ENCODE results near the gene PTPRA. TPM values are rescaled to one million over a fixed set of nuclear protein-coding genes. Genes with fewer than 3 reads are reported as not detected.

Gene PTPRA
- total RNA-seq, 1 donor, result 44.2 TPM

DNA sequence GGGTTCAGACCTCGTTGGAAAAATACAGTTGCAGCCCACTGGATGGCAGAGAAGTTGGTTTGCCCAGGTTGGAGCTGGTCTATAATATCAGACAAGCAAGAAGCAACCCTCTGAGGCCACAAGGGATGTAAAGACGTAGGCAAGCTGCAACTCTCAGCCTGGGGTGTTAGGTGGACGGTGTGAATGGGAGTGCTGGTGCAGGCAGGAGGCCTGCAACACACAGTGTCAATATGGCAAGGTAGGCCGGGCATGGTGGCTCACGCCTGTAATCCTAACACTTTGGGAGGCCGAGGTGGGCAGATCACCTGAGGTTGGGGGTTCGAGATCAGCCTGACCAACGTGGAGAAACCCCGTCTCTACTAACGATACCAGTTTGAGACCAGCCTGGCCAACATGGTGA, 22.2 kb upstream of the PTPRA start:
- Histone ChIP-seq H3K36me3 (ENCODE audit: insufficient read depth, low read length) (no peaks in the 10 kb centered on the region), H3K27me3 (ENCODE audit: insufficient read depth, low read length) (no peaks in the 10 kb centered on the region), H2AFZ (ENCODE audit: low read length) (no peak overlapping the region)

DNA sequence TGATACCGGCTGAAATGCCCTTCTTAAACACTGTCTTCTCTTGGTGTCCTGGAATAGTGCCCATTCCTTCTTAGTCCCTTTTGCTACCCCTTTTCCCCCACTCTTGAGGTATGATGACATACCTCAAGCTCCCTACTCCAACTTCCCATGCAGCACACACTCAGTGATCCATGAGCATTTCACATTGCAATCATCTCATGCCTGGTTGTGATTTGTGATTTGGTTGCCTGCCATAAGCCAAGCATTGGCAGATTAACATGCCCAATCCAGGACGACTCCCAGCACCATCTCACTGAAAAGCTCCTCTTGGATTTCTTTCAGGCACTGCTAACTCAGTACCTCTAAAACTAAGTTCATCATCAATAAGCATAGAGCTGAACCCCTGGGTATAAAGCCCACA, 14.7 kb upstream of the PTPRA start:
- Histone ChIP-seq H3K9me3 (ENCODE audit: low read depth, low read length) (no peaks in the 10 kb centered on the region), H3K79me2 (ENCODE audit: insufficient read depth, low read length) (peaks cover 2% of the 10 kb centered on the region), H3K4me1 (ENCODE audit: insufficient read depth, low read length) (peaks cover 12% of the 10 kb centered on the region), H3K27me3 (ENCODE audit: insufficient read depth, low read length) (no peaks in the 10 kb centered on the region), H3K4me2 (ENCODE audit: insufficient read depth, low read length) (no peak overlapping the region), H3K27ac (ENCODE audit: low read depth, low read length) (peak overlapping the region; percentile 12), H2AFZ (ENCODE audit: low read length) (no peak overlapping the region), H3K4me3 (ENCODE audit: insufficient read depth, low read length) (no peak overlapping the region), H4K20me1 (ENCODE audit: insufficient read depth, low read length) (peaks cover 33% of the 10 kb centered on the region), H3K36me3 (ENCODE audit: insufficient read depth, low read length) (peaks cover 15% of the 10 kb centered on the region)
- no peak for DNase-seq (ENCODE audit: insufficient read length, low spot score, missing footprints)
- TF ChIP-seq, protein P1, sequence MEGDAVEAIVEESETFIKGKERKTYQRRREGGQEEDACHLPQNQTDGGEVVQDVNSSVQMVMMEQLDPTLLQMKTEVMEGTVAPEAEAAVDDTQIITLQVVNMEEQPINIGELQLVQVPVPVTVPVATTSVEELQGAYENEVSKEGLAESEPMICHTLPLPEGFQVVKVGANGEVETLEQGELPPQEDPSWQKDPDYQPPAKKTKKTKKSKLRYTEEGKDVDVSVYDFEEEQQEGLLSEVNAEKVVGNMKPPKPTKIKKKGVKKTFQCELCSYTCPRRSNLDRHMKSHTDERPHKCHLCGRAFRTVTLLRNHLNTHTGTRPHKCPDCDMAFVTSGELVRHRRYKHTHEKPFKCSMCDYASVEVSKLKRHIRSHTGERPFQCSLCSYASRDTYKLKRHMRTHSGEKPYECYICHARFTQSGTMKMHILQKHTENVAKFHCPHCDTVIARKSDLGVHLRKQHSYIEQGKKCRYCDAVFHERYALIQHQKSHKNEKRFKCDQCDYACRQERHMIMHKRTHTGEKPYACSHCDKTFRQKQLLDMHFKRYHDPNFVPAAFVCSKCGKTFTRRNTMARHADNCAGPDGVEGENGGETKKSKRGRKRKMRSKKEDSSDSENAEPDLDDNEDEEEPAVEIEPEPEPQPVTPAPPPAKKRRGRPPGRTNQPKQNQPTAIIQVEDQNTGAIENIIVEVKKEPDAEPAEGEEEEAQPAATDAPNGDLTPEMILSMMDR (IDR thresholded peaks at IDR 0.05; ENCODE audit: extremely low read depth, low read depth, low read length), result no peak

More for the DNA sequence above, 22.2 kb upstream of the PTPRA start:
- Histone ChIP-seq H4K20me1 (ENCODE audit: insufficient read depth, low read length) (peaks cover 29% of the 10 kb centered on the region), H3K27ac (ENCODE audit: low read depth, low read length) (no peak overlapping the region), H3K79me2 (ENCODE audit: insufficient read depth, low read length) (no peaks in the 10 kb centered on the region), H3K4me3 (ENCODE audit: insufficient read depth, low read length) (no peak overlapping the region), H3K4me1 (ENCODE audit: insufficient read depth, low read length) (peaks cover 4% of the 10 kb centered on the region), H3K4me2 (ENCODE audit: insufficient read depth, low read length) (no peak overlapping the region), H3K9me3 (ENCODE audit: low read depth, low read length) (no peaks in the 10 kb centered on the region)
- DNase-seq (ENCODE audit: insufficient read length, low spot score, missing footprints), result no peak
- TF ChIP-seq, protein P1 (IDR thresholded peaks at IDR 0.05; ENCODE audit: extremely low read depth, low read depth, low read length), result no peak

DNA sequence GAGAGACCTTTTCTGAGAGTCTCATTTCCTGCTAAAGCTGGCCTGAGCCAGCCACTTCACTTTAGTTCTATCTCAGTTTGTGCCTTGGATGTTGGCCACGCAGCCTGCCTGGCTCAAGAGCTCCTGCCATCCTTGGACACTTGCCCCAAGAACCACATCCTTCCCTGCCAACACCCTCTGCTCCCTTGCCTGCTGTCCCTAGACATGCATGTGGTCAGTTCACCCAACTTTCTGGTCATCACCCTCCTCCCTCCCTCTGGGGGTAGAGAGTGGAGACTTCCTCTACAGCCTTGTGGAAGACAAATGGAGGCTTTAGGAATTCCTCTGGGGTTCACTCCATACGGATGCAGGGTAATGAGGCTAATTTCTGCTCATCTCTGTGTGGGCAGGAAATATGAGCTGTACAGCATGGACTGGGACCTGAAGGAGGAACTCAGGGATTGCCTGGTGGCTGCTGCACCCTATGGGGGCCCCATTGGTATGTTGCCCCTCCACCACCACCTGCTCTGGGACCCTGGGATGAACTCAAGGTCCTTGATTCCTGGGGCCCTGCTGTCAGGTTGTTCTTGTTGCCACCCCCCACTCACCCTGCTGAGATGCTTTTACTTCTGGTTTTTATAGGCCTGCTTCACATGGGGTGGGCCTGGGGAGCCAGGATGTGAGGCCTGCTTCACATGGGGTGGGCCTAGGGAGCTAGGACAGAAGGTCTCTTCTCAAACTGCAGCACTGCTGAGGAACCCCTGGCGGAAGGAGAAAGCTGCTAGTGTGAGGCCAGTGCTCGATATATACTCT, 13.8 kb upstream of the PTPRA start:
- Histone ChIP-seq H3K79me2 (ENCODE audit: insufficient read depth, low read length) (peaks cover 2% of the 10 kb centered on the region), H3K27me3 (ENCODE audit: insufficient read depth, low read length) (no peaks in the 10 kb centered on the region), H2AFZ (ENCODE audit: low read length) (no peak overlapping the region), H3K36me3 (ENCODE audit: insufficient read depth, low read length) (peaks cover 15% of the 10 kb centered on the region), H3K4me3 (ENCODE audit: insufficient read depth, low read length) (no peak overlapping the region), H3K4me2 (ENCODE audit: insufficient read depth, low read length) (no peak overlapping the region), H3K27ac (ENCODE audit: low read depth, low read length) (peak overlapping the region; percentile 12), H3K9me3 (ENCODE audit: low read depth, low read length) (no peaks in the 10 kb centered on the region), H4K20me1 (ENCODE audit: insufficient read depth, low read length) (peaks cover 29% of the 10 kb centered on the region), H3K4me1 (ENCODE audit: insufficient read depth, low read length) (peaks cover 12% of the 10 kb centered on the region)
- TF ChIP-seq, protein P1 (IDR thresholded peaks at IDR 0.05; ENCODE audit: extremely low read depth, low read depth, low read length), result no peak
- peak; percentile 95 for DNase-seq (ENCODE audit: insufficient read length, low spot score, missing footprints)

DNA sequence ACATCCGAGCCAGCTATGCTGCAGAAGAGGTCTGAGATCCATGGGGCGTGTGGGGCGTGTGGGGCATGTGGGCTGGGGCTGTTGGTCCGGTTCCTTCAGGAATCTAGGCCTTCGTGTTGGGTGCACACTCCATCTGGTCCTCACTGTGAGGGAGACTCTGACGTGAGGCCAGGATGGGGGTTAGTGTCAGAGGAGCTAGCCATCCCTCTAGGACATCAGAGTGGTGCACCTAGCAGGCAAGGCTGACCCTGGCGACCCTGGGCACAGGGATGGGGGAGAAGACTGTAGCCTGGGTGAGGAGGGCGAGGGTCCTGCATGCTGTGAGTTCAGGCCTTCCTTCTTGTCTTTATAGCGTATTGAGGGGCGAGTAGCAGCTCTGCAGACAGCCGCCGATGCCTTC, 8.7 kb upstream of the PTPRA start:
- peaks cover 27% of the 10 kb centered on the region for H3K36me3 ChIP-seq (ENCODE audit: insufficient read depth, low read length)
- no peak for DNase-seq (ENCODE audit: insufficient read length, low spot score, missing footprints)
- no peak overlapping the region for H3K27ac ChIP-seq (ENCODE audit: low read depth, low read length)
- no peak overlapping the region for H3K4me2 ChIP-seq (ENCODE audit: insufficient read depth, low read length)
- no peaks in the 10 kb centered on the region for H3K27me3 ChIP-seq (ENCODE audit: insufficient read depth, low read length)
- no peak overlapping the region for H3K4me3 ChIP-seq (ENCODE audit: insufficient read depth, low read length)
- no peaks in the 10 kb centered on the region for H3K9me3 ChIP-seq (ENCODE audit: low read depth, low read length)
- peaks cover 5% of the 10 kb centered on the region for H3K4me1 ChIP-seq (ENCODE audit: insufficient read depth, low read length)
- TF ChIP-seq, protein P1 (IDR thresholded peaks at IDR 0.05; ENCODE audit: extremely low read depth, low read depth, low read length), result no peak
- no peak overlapping the region for H2AFZ ChIP-seq (ENCODE audit: low read length)
- H4K20me1 ChIP-seq (ENCODE audit: insufficient read depth, low read length), result peaks cover 13% of the 10 kb centered on the region
- no peaks in the 10 kb centered on the region for H3K79me2 ChIP-seq (ENCODE audit: insufficient read depth, low read length)
